ENCODE results near the gene C1orf226. TPM values are rescaled to one million over a fixed set of nuclear protein-coding genes. Genes with fewer than 3 reads are reported as not detected.

C1orf226 gene
- total RNA-seq, 1 donor from 2014 or later: 1.7 TPM

DNA sequence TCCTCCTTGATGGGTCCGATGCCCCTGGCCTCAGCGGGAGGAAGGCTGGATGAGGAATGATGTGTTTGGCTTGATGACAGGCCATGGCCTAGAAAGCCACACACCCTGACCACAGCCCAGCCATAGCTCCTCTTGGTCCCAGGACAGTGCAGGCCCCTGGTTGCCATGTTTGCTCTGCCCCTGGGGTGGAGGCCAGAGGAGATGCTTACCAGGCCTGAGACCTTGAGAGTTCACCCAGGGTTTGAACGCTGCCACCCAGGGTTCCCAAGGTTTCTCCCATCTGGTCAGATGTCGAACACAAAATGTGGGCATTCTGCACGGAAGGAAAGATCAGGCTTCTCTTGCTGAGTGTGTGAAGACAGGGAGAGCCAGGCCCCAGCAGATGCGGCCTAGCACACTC, 2.6 kb downstream of the C1orf226 start:
- no peak for DNase-seq (ENCODE audit: low spot score)

GRCh38 chr1:162384601-162385279, 3.2 kb downstream of the C1orf226 start:
- DNase-seq (ENCODE audit: low spot score): no peak

- DNase-seq (ENCODE audit: low spot score): no peak
These were observed 3.7 kb downstream of the C1orf226 start for GRCh38 chr1:162385280-162385623.

DNA sequence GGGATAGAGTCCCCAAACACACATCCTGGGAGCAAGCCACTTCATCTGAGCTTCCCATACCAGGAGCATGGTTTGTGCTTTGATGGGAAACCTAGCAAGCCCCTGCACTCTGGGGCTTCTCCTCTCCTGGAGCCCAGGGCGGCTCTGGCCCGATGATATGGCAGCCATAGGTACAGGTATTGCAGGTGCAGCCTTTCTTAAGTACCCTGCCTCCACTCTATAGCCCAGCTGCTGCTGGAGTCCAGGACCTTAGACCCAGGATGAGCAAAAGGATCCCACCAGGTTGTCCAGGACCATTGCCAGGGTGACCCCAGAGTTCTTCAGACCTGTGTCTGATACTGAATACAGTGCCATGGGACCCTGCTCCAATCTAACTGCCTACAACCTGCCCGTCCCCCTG, 4.2 kb downstream of the C1orf226 start:
- no peak for DNase-seq (ENCODE audit: low spot score)

- no peak for DNase-seq (ENCODE audit: low spot score)
These were observed 5.0 kb downstream of the C1orf226 start for GRCh38 chr1:162386292-162387225.

DNA sequence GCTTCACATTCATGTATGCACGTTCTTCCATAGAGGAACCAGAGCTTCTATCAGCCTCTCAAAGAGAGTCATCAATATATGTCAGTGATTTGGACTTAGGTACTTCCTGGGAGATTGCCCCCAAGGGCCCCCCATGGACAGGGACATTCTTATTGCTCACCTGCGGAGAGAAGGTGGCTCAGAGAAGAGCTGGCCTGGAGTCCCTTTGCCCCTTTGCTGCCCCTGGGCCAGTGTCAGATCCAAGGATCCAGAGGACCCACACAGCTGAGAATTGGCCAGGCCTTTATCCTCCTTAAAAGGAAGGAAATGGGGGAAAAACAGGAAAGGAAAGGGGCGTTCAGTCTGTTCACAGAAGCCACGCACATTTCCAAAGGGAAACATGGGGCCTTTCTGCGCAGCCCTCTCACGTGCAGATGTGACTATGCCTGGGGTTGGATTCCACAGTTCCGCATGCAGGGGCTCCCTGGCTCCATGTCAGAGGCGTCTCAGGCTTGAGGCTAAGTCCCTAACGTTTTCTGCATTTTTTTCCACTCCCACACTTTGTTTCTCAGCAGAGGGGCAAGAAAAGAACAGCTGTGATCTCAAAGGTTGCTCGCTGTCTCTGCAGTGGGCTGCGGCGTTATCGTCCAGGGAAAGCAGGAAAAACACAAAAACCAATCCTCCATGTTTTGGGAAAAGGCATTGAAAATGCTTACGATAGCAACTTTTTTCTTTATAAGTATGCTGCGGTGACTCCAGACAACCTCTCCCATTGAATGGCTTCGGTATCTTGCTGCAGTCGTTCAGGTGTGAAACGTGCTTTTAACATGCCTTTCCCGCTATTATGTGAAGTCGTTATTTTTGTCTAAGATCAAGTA, 5.9 kb downstream of the C1orf226 start:
- DNase-seq (ENCODE audit: low spot score): no peak

GRCh38 chr1:162388083-162388594, 6.6 kb downstream of the C1orf226 start:
- DNase-seq (ENCODE audit: low spot score): no peak

GRCh38 chr1:162388615-162389014, 7.1 kb downstream of the C1orf226 start:
- DNase-seq (ENCODE audit: low spot score): no peak

DNA sequence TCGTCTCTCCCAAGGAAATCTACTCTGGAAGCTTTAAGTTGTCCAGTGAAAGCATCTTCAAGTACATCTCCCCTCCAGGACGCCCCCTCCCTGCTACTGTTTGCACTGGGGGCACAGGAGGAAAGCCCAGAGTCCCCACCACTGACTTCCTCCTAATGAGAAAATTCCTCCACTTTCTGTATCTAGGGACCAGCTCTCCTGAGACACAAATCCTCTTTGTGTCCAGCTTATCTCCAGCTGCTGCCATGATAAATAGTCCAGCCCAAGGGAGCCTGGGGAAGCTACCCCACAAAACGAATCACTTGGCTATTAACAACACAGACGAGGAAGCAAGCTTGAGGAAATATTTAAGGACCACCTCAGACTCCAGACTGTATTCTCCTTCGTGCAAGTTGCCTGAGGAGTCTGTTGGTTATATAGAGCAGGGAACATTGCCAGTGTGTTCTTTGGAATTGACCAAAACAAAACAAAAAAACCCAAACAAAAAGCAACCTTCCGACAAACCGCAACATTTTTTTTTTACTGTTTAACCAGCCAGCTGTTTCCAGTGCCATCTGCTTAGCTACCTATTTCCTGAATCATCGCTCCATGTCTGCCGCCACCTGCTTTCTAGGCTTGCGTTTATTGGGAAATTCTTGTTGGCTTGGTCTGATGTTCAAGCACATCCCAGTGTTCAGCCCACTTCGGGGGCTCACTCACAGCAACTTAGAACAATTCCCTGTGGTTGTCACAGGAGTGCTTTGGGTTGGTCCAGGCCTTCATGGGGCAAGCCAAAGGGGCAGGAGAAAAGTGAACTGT, 7.7 kb downstream of the C1orf226 start:
- no peak for DNase-seq (ENCODE audit: low spot score)

DNA sequence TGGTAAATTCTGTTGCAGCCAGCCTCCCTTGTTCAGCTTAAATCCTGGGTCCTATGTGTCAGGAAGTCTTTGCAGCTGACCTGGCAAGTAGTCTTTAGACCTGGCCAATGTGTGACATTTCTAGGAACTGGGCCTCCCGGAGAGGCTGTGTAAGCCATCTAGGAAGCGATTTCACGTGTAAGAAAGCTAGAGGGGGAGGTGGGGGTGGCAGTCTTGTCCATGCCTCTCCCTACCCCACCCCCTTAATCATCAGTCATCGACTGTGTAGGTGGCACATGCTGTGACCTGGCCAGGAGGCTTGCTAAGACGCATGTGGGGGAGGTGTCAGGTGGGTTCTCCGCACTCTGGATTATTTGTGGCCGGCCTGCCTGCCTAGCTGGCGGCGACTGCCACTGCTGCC, 8.4 kb downstream of the C1orf226 start:
- DNase-seq (ENCODE audit: low spot score): no peak

DNA sequence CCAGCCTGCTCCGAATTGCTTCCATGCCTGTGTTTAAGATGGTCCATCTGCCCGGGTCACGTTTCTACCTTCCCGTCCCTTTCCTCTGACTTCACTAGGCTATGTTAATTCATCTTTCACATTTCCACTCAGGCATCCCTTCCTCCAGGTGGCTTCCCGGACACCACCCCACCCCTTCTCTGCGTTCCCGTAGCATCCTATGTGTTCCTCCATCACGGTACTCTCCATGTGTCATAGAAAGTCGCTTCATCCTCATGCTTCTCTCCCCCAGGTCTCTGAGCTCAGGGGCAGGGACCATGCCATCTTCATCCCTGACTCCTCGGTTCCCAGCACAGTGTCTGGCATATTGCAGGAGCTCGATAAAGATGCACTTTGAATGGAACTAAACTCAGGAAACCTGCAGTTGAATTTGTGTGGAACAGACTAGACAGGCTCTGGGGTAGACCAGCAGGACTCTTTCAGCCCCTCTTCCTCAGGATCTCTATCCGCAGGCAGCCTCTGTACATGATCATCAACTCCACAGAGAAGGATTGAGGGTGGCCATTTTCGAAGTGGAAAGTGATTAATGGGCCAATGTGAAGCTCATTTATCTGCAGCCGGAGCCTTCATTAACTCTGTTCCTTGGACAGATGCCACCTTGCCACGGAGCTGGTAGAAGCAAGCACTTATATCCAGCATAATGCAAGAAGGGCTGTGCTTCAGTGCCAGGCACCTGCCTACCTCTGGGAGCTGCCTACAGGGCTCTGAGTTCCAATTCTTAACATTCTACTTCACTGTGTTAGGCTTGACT, 9.1 kb downstream of the C1orf226 start:
- no peak for DNase-seq (ENCODE audit: low spot score)

DNA sequence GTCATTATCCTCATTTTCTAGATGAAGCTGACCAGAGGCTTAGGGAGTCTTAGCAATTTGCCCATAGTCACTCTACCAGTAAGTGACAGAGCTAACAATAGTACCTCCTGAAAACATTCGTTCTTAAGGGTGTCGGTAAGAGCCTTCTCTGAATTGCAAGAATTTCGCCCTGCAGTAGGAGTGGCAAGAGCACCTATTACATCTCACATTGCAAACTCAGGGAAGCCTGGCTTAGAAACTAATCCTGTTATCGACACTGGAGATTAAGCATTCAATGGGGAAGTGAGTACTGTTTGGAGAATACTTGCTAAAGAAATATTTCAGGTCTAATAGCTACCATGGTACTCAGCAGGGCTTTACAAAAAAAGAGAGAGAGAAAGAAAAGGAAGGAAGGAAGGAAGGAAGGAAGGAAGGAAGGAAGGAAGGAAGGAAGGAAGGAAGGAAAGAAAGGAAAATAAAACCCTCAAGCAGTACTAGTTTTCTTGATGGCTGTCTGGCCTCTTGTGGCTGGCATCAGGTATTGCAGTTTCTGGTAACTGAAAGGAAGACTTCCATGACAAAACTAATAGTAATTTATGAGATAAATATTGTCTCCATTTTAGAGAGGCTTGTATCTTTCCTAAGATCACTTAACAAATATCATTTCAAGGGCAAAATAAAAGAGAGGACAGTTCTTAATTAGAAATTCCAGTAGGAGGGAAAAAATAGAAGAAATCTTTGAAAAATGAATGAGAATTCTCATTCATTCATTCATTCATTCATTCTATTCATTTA, 10.4 kb downstream of the C1orf226 start:
- DNase-seq (ENCODE audit: low spot score): peak; percentile 29

DNA sequence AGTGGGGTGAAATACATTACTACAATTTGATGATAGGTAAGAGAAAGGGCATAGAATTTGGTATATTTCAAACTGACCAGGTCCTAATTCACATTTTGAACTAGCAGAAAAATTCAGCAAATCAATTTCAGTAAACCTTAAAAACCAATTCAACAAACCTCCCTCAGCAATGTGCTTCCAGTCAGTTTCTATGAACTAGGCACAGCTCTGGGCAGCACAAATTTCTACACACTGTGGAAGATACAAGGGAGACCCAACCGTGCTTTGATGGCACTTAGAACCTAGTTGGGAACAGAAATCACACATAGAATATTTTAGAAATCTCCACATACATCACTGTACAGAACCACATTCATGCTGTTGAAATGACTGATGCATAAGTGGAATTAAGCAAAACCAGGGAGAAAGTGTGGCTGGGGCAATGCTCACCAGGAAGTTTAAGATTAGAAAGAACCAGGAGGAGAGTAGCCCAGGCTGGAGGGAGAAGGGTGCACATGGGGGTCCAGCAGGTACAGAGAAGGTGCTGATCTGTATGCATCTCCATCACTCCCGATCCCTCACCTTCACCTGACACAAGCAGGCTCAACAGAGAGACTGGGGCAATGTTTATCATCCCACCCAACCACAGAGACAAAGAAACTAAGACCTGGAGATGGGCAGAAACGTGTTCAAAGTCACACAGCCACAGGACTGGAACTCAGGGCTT, 14.8 kb downstream of the C1orf226 start:
- no peak for DNase-seq (ENCODE audit: low spot score)

DNA sequence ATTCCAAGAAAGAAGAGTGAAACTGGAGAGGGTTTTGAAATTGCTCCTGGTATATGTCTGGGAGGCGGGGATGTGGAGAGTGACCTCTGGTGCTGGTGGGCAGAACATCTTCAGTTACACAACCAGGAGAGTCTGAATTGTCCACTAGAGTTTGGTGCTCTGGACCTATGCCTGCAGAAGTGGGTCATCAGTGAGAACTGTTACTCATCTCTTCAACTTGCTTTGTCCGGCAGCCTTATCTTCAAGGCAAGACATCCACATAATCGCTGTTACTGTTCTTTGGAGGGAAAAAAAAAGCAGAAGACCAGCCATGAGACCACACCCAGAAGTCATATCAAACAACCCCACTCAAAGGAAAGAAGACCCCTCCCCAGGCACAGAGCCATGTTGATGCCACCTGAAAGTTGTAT, 15.5 kb downstream of the C1orf226 start:
- DNase-seq (ENCODE audit: low spot score): no peak

DNA sequence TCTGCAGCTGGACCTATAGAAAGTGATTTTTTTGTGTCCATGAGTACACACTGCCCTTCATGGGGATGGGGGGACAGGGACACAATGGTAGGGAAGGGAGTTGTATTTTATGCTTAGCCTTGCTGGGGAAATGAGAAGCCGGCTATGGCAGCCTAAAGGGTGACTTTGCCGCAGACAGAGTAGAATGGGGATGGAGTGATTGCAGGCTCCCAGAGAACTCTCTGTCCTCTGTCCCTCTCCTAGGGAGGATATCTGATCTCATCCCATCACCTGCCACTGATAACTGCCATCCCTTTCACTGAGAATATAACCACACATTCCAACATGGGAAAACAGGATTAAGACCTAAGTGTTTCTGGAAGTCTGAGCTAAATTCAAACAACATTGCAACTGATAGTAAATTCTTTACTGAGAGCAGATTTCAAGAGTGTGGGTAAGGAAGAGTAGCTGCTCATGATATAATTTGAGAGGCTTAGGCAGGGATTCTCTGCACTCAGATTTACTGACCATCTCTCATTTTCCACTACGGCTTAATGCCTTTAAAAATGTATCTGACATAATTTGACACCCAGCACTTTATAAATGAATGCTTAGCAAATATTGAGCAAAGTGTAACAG, 16.5 kb downstream of the C1orf226 start:
- DNase-seq (ENCODE audit: low spot score): no peak

DNA sequence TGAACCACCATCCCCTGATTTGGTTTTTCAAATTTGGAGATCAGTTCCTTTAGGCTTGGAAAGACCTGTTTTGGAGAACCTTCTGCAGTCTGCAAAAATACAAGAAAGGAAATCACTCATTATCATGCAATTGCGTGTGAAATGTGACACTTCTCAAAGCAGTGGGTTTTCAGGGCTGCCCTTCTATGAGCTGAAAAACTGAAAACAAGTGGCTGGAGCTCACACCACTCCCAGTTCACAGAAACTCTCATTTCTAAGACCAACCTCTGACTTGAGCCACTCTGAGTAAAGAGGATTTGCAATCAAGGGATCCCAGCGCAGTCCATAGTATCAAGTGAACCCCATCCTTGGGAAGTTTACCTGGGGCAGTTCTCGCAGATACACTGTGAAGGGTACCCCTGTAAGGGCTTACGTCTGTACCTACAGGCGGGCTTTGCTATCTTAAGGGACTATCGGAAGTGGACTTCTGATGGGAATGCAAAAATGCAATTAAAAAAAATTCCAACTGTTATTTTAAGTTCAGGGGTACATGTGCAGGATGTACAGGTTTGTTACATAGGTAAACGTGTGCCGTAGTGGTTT, 17.6 kb downstream of the C1orf226 start:
- no peak for DNase-seq (ENCODE audit: low spot score)

GRCh38 chr1:162400790-162401355, 19.3 kb downstream of the C1orf226 start:
- DNase-seq (ENCODE audit: low spot score): no peak

All from umbilical cord (tissue), 2 donors.